HL-60 (cell line): Measurements from ENCODE around the gene AKAP7.

Experiments
- DNase-seq, 2 experiments: peaks; one replicate each; pipeline ENCODE4 v3.0.0-alpha.2; 2010 to 2020; ENCODE audit warnings: low read depth in 1 of 2, low spot score in 1 of 2
- H3K27ac ChIP-seq: fragments of 250-450 bp; sonication (Bioruptor Pico); replicated peaks from 2 replicates; pipeline ENCODE4 v1.5.1; 2020; ENCODE audit warnings: mild to moderate bottlenecking, moderate library complexity
- H3K27me3 ChIP-seq: fragments of 250-450 bp; sonication (Bioruptor Pico); 2 replicates; pipeline ENCODE4 v1.5.1; 2021; ENCODE audit warnings: mild to moderate bottlenecking, moderate library complexity; ENCODE audit not compliant: insufficient read depth, poor library complexity, severe bottlenecking
- H3K4me3 ChIP-seq: replicated peaks from 2 replicates; pipeline ENCODE4 v1.5.1; 2011; ENCODE audit warnings: mild to moderate bottlenecking, control low read depth, low read length; ENCODE audit not compliant: insufficient read depth
- CTCF ChIP-seq: IDR thresholded peaks from one replicate; pipeline ENCODE4 v1.5.1; 2011; ENCODE audit warnings: low read length, control low read depth, inconsistent platforms; ENCODE audit not compliant: insufficient read depth
- GABPA ChIP-seq: IDR thresholded peaks from 2 replicates; pipeline ENCODE4 v1.6.1; 2012; ENCODE audit warnings: low read depth
- POLR2AphosphoS5 ChIP-seq: IDR thresholded peaks from 2 replicates; pipeline ENCODE4 v1.6.1; 2012; ENCODE audit warnings: low read depth
- REST ChIP-seq: IDR thresholded peaks from 2 replicates; pipeline ENCODE4 v1.6.1; 2012; ENCODE audit warnings: low read depth; ENCODE audit not compliant: insufficient replicate concordance
- SPI1 ChIP-seq: IDR thresholded peaks from 2 replicates; pipeline ENCODE4 v1.6.1; 2012; ENCODE audit warnings: low read depth, mild to moderate bottlenecking, borderline replicate concordance

AKAP7 gene

GRCh38 chr6:131136021-131136786, 937 bp downstream of the AKAP7 start:
- DNase-seq = no peak
- TF ChIP-seq POLR2AphosphoS5 (no peak), GABPA (no peak), CTCF (no peak), REST (no peak), SPI1 (no peak)
- H3K27ac ChIP-seq = no peak overlapping the region
- H3K4me3 ChIP-seq = peak overlapping the region; percentile 46
- peaks cover 35% of the 10 kb centered on the region for H3K27me3 ChIP-seq

GRCh38 chr6:131139599-131139998, 4.3 kb downstream of the AKAP7 start:
- Histone ChIP-seq H3K27ac (no peak overlapping the region), H3K27me3 (peaks cover 17% of the 10 kb centered on the region), H3K4me3 (no peak overlapping the region)
- TF ChIP-seq GABPA (no peak), CTCF (no peak), REST (no peak), POLR2AphosphoS5 (no peak), SPI1 (no peak)
- no peak for DNase-seq

GRCh38 chr6:131143319-131143718, 8.1 kb downstream of the AKAP7 start:
- Histone ChIP-seq H3K4me3 (no peak overlapping the region), H3K27me3 (no peaks in the 10 kb centered on the region), H3K27ac (no peak overlapping the region)
- no peak for DNase-seq
- TF ChIP-seq GABPA (no peak), POLR2AphosphoS5 (no peak), REST (no peak), CTCF (no peak), SPI1 (no peak)
